Tracheal epithelial cell (primary cell): Measurements from ENCODE around the gene LGALS7B. TPM values are rescaled to one million over a fixed set of nuclear protein-coding genes. Genes with fewer than 3 reads are reported as not detected.

Source experiments
- total RNA-seq: library from RNA; depleted of rRNA; stranded (reverse); fragments of >200 nt; gene quantifications from 2 replicates; pipeline ENCODE4 v1.2.1, GENCODE V29; 2014

The LGALS7B gene
- total RNA-seq = 85.8 and 4,166 TPM in 2 replicates

GRCh38 chr19:38788478-38789243 lies at the start of gene LGALS7B:
Gene LGALS7B, plus strand, starts transcription at chr19:38789200. Its CDS starts 27 bp downstream, at chr19:38789227.

GRCh38 chr19:38744298-38744681 lies 44.7 kb upstream of the LGALS7B start, which contains the start of gene CAPN12:
Gene CAPN12, minus strand, starts transcription at chr19:38744474. Its CDS starts 309 bp downstream, at chr19:38744165.

GRCh38 chr19:38773469-38774177 lies 15.4 kb upstream of the LGALS7B start, which contains the start of gene LGALS7:
Gene LGALS7, minus strand, starts transcription at chr19:38773517. Its CDS starts 25 bp downstream, at chr19:38773492.

GRCh38 chr19:38812841-38813320 lies 23.9 kb downstream of the LGALS7B start, which contains the start of gene LGALS4:
Gene LGALS4, minus strand, starts transcription at chr19:38812945. Its CDS starts 59 bp downstream, at chr19:38812886.

Other genes starting within 250 kb of the LGALS7B start
- not detected in 2 replicates for gene MAP4K1, start 171.2 kb upstream of the LGALS7B start, total RNA-seq
- gene EIF3K, start 170.0 kb upstream of the LGALS7B start, total RNA-seq = 499 and 531 TPM in 2 replicates
- gene ACTN4, start 141.6 kb upstream of the LGALS7B start, total RNA-seq = 124 and 320 TPM in 2 replicates
- 5.3 and 7.7 TPM in 2 replicates for gene CAPN12, start 44.7 kb upstream of the LGALS7B start, total RNA-seq
- 11.6 and 438 TPM in 2 replicates for gene LGALS7, start 15.7 kb upstream of the LGALS7B start, total RNA-seq
- gene LGALS4, start 23.7 kb downstream of the LGALS7B start, total RNA-seq = 0.21 TPM in 1 of 2 replicates, not detected in the other
- 23.1 and 30.5 TPM in 2 replicates for gene ECH1, start 42.6 kb downstream of the LGALS7B start, total RNA-seq
- 162 and 166 TPM in 2 replicates for gene HNRNPL, start 60.8 kb downstream of the LGALS7B start, total RNA-seq
- gene RINL, start 89.1 kb downstream of the LGALS7B start, total RNA-seq = 14.7 and 32.2 TPM in 2 replicates
- 68.8 and 74.9 TPM in 2 replicates for gene SIRT2, start 110.4 kb downstream of the LGALS7B start, total RNA-seq
- gene NFKBIB, start 110.8 kb downstream of the LGALS7B start, total RNA-seq = 13.4 and 21.2 TPM in 2 replicates
- 0.21 TPM in 1 of 2 replicates, not detected in the other for gene CCER2, start 123.0 kb downstream of the LGALS7B start, total RNA-seq
- 14.1 and 14.9 TPM in 2 replicates for gene SARS2, start 141.6 kb downstream of the LGALS7B start, total RNA-seq
- gene MRPS12, start 141.7 kb downstream of the LGALS7B start, total RNA-seq = 60.5 and 70.6 TPM in 2 replicates
- 24.3 and 27.7 TPM in 2 replicates for gene FBXO17, start 186.5 kb downstream of the LGALS7B start, total RNA-seq
- gene FBXO27, start 243.3 kb downstream of the LGALS7B start, total RNA-seq = 4.9 and 9.6 TPM in 2 replicates